Osteoblast (primary cell): ENCODE results near the gene CADPS. TPM values are rescaled to one million over a fixed set of nuclear protein-coding genes. Genes with fewer than 3 reads are reported as not detected.

Experiments used
- DNase-seq: peaks from one replicate; pipeline ENCODE4 v3.0.0; 2011; ENCODE audit warnings: low spot score, mixed read lengths; ENCODE audit not compliant: insufficient read length; ENCODE audit errors: missing footprints
- H2AFZ ChIP-seq: 2 replicates; pipeline ENCODE4 v1.6.0; 2011; ENCODE audit warnings: mild to moderate bottlenecking, low read length
- H3K27ac ChIP-seq: 2 replicates; pipeline ENCODE4 v1.5.1; 2011; ENCODE audit warnings: mild to moderate bottlenecking, low read depth, low read length, moderate library complexity
- H3K27me3 ChIP-seq: 2 replicates; pipeline ENCODE4 v1.6.0; 2012; ENCODE audit warnings: mild to moderate bottlenecking, control low read depth, inconsistent platforms, low read length, moderate library complexity; ENCODE audit not compliant: insufficient read depth
- H3K36me3 ChIP-seq: 2 replicates; pipeline ENCODE4 v1.5.1; 2011; ENCODE audit warnings: mild to moderate bottlenecking, low read length, control low read depth, moderate library complexity; ENCODE audit not compliant: insufficient read depth
- H3K4me1 ChIP-seq: 2 replicates; pipeline ENCODE4 v1.5.1; 2011; ENCODE audit warnings: mild to moderate bottlenecking, low read length, control low read depth, moderate library complexity; ENCODE audit not compliant: insufficient read depth
- H3K4me2 ChIP-seq: 2 replicates; pipeline ENCODE4 v1.6.0; 2011; ENCODE audit warnings: mild to moderate bottlenecking, low read length; ENCODE audit not compliant: insufficient read depth
- H3K4me3 ChIP-seq: fragments of 200-600 bp; sonication (generic); 3 replicates; pipeline ENCODE4 v1.5.1; 2012; ENCODE audit warnings: mild to moderate bottlenecking, low read length, inconsistent platforms; ENCODE audit not compliant: insufficient read depth
- H3K79me2 ChIP-seq: 2 replicates; pipeline ENCODE4 v1.6.0; 2012; ENCODE audit warnings: mild to moderate bottlenecking, low read length, control low read depth, inconsistent platforms; ENCODE audit not compliant: insufficient read depth
- H3K9me3 ChIP-seq: 2 replicates; pipeline ENCODE4 v1.5.1; 2011; ENCODE audit warnings: low read depth, low read length, control low read depth
- H4K20me1 ChIP-seq: 2 replicates; pipeline ENCODE4 v1.6.0; 2012; ENCODE audit warnings: mild to moderate bottlenecking, low read length, control low read depth; ENCODE audit not compliant: insufficient read depth
- CTCF ChIP-seq: IDR thresholded peaks from 2 replicates; pipeline ENCODE4 v1.5.1; 2011; ENCODE audit warnings: mild to moderate bottlenecking, low read depth, low read length, moderate library complexity; ENCODE audit errors: extremely low read depth
- total RNA-seq: library from RNA; depleted of rRNA; stranded (reverse); fragments of >200 nt; gene quantifications from 2 replicates; pipeline ENCODE4 v1.2.3, GENCODE V29; 2012

The CADPS gene
- total RNA-seq, 1 donor = not detected

DNA sequence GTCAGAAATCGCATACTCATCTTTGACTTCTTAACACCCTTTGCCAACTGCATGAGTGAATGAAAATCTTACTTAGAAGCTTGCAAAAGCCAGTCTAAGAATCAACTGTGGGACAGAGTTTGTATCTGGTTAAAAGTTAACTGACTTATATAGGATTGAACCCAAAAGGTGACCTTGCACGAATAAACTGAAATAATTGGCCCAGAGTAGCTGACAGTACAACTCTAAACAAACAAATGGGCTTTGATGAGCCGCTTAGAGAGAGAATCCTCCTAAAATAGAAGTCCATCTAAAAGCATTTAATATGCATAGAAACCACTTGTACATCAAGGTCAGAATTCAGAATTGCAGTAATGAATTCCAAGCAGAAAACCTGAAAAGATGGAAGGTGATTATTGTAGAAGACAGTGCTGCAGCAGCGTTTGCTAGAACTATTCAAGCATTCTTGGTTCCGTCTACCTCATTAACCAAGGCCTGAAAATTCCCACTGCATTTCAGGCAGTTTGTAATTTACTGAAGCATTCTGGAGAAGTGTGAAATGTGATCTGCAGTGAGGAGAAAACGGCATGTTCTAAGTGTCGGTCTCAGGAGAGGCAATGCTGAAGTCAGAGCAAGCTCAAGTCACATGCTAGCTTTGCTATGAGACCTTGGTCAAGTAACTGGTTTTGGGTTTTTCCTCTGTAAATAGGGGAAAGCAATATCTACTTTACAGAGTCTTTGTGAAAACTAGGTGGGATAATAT lies 103.7 kb downstream of the CADPS start:
- Histone ChIP-seq H3K79me2 (no peaks in the 10 kb centered on the region), H3K9me3 (no peaks in the 10 kb centered on the region), H3K4me1 (no peaks in the 10 kb centered on the region), H2AFZ (no peak overlapping the region), H3K4me2 (no peak overlapping the region), H4K20me1 (no peaks in the 10 kb centered on the region), H3K27me3 (no peaks in the 10 kb centered on the region), H3K4me3 (no peak overlapping the region), H3K36me3 (no peaks in the 10 kb centered on the region), H3K27ac (no peak overlapping the region)
- no peak for TF ChIP-seq CTCF
- no peak for DNase-seq

- Histone ChIP-seq H3K36me3 (no peaks in the 10 kb centered on the region), H3K9me3 (no peaks in the 10 kb centered on the region), H3K4me2 (no peak overlapping the region), H3K79me2 (no peaks in the 10 kb centered on the region), H3K27me3 (no peaks in the 10 kb centered on the region), H3K27ac (no peak overlapping the region), H3K4me3 (no peak overlapping the region), H2AFZ (no peak overlapping the region), H4K20me1 (no peaks in the 10 kb centered on the region), H3K4me1 (no peaks in the 10 kb centered on the region)
- no peak for DNase-seq
- TF ChIP-seq CTCF = no peak
These were observed 106.3 kb downstream of the CADPS start for GRCh38 chr3:62768896-62769295.

DNA sequence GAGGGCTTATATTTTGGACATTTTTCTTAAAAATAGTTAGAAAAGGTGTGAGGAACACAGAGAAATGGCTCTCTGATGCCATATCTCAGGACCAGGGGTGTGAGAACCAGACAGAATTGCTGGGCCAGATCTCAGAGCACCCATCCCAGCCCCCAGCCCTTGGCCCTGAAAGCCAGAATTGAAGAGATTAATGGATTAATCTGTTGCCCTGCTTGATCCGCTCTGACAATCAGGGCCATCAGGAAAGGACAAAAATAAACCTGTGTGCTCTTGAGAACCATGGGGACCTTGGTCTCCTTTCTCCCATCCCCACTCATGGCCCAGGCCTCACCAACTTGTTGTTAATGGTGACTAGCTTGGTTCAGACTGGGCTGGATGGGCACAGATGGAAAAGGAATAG lies 113.5 kb downstream of the CADPS start:
- no peaks in the 10 kb centered on the region for H3K79me2 ChIP-seq
- no peaks in the 10 kb centered on the region for H3K36me3 ChIP-seq
- H3K9me3 ChIP-seq = no peaks in the 10 kb centered on the region
- no peaks in the 10 kb centered on the region for H4K20me1 ChIP-seq
- H3K27ac ChIP-seq = no peak overlapping the region
- no peak overlapping the region for H3K4me2 ChIP-seq
- no peak for DNase-seq
- no peak overlapping the region for H2AFZ ChIP-seq
- H3K27me3 ChIP-seq = no peaks in the 10 kb centered on the region
- no peaks in the 10 kb centered on the region for H3K4me1 ChIP-seq
- no peak overlapping the region for H3K4me3 ChIP-seq
- TF ChIP-seq CTCF = no peak

DNA sequence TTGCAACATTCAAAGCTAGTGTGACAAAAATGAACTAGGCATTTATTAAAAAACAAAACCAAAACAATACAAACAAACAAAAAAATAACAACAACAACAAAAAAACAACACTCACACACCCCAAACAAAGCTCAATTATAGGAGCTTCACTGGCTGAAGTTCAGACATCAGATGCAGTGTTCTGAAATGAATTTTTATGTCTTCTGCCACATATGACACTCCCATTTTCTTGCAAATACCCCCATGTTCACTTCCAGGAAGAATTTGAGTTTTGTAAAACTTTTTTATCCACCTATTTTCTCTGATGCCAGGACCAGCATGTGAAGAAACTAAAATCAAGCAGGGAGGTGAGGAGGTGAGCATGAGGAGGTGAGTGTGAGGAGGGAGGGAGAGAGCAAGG lies 113.9 kb downstream of the CADPS start:
- no peak overlapping the region for H3K27ac ChIP-seq

More for the DNA sequence above, 113.9 kb downstream of the CADPS start:
- H3K36me3 ChIP-seq = no peaks in the 10 kb centered on the region
- DNase-seq = no peak
- H3K4me2 ChIP-seq = no peak overlapping the region
- H3K4me3 ChIP-seq = no peak overlapping the region
- no peak overlapping the region for H2AFZ ChIP-seq
- no peaks in the 10 kb centered on the region for H3K4me1 ChIP-seq
- H3K9me3 ChIP-seq = no peaks in the 10 kb centered on the region
- H4K20me1 ChIP-seq = no peaks in the 10 kb centered on the region
- H3K27me3 ChIP-seq = no peaks in the 10 kb centered on the region
- no peaks in the 10 kb centered on the region for H3K79me2 ChIP-seq
- no peak for TF ChIP-seq CTCF
